Ovary (tissue), 9 donors: ENCODE measurements around the gene PPM1H. TPM values are rescaled to one million over a fixed set of nuclear protein-coding genes. Genes with fewer than 3 reads are reported as not detected.

ENCODE experiments used
- DNase-seq, 5 donors: peaks; one replicate each; pipeline ENCODE4 v3.0.0-alpha.2; 2019 to 2020
- H3K27ac ChIP-seq, 2 donors: fragments of 200-600 bp; one replicate each; pipeline versions ENCODE4 v1.5.1 to v1.8.0; 2019 to 2022
- H3K27me3 ChIP-seq: fragments of 200-600 bp; one replicate; pipeline ENCODE4 v1.8.0; 2022
- H3K36me3 ChIP-seq: fragments of 200-600 bp; sonication (generic); one replicate; pipeline ENCODE4 v1.5.1; 2019
- H3K4me1 ChIP-seq: one replicate; pipeline ENCODE4 v1.8.1; 2013; ENCODE audit warnings: mild to moderate bottlenecking, moderate library complexity; ENCODE audit not compliant: insufficient read depth
- H3K4me3 ChIP-seq: fragments of 200-600 bp; sonication (generic); one replicate; pipeline ENCODE4 v1.5.1; 2017
- H3K9me3 ChIP-seq, 2 donors: fragments of 200-600 bp in 1 of 2; sonication (generic) in 1 of 2; one replicate each; pipeline versions ENCODE4 v1.5.1 to v1.8.1; 2013 to 2019; ENCODE audit warnings: mild to moderate bottlenecking in 1 of 2, moderate library complexity in 1 of 2
- CTCF ChIP-seq, 3 donors: fragments of 450-650 bp in 2 of 3; fragments of 200-600 bp in 1 of 3; IDR thresholded peaks; one replicate each; pipeline versions ENCODE4 v1.5.1 to v1.8.0; 2016 to 2022; ENCODE audit warnings: antibody characterized with exemption in 3 of 3, mild to moderate bottlenecking in 1 of 3
- EP300 ChIP-seq: sonication (generic); formaldehyde crosslinking; IDR thresholded peaks from one replicate; pipeline ENCODE4 v1.6.1; 2017; ENCODE audit warnings: antibody characterized with exemption
- POLR2A ChIP-seq: fragments of 450-650 bp; IDR thresholded peaks from one replicate; pipeline ENCODE4 v1.6.1; 2017; ENCODE audit warnings: antibody characterized with exemption, mild to moderate bottlenecking, moderate library complexity
- WGBS, 3 donors: extraction: QIAGEN DNeasy Blood & Tissue Kit in 1 of 3; methylation state at CpG; one replicate each; pipeline versions ENCODE4 v1.1.5 to v1.1.7; 2013 to 2017; 5-methylcytosine and 5-hydroxymethylcytosine counted together
- intact Hi-C, 4 donors: fragments of 100-400 bp; cut with DNase I; formaldehyde crosslinking; loops; one replicate each; pipeline versions ENCODE4 v1.11.0 to v1.15.1; 2022 to 2023
- polyA plus RNA-seq, 2 donors: library from polyadenylated mRNA; stranded (reverse); fragments of 200-250 nt in 1 of 2; fragments of 350-450 nt in 1 of 2; fragmentation: Illumina TruSeq in 1 of 2; extraction: RNeasy Lipid Tissue Mini Kit (QIAGEN cat#74804) in 1 of 2; gene quantifications; one replicate each; pipeline ENCODE4 v1.2.3, GENCODE V29; 2013 to 2014
- total RNA-seq, 7 donors: library from RNA; depleted of rRNA in 2 of 7; stranded (reverse); fragments of >200 nt in 2 of 7; fragmentation: NEBNext Ultra II Directional in 3 of 7; extraction: Animal tissue kit (Norgen Biotek cat#: 25700) in 3 of 7; gene quantifications; one replicate each; pipeline versions ENCODE4 v1.1.0 to v1.2.4, GENCODE V29; 2016 to 2023
- donor health status: DM: no; HTN: no; CAD: no; lungs with moderate emphysema.
- donor health status: DM: no; HTN: no; CAD: no.
- donor health status: Bipolar disorder and iron deficiency.
- donor health status: DM: yes; HTN: yes; CAD: no.
- donor health status: DM: no; HTN: no; CAD: no.
- donor health status: DM: yes; HTN: yes; CAD: no.

Gene PPM1H
- total and polyA plus RNA-seq, 9 donors = 1.6 to 45.4 (median 12.0) TPM

GRCh38 chr12:62977418-62977817 lies 42.5 kb upstream of the PPM1H start:
- Histone ChIP-seq H3K4me1 (no peaks in the 10 kb centered on the region), H3K9me3 (no peaks in the 10 kb centered on the region), H3K27me3 (no peaks in the 10 kb centered on the region), H3K36me3 (no peaks in the 10 kb centered on the region), H3K27ac (no peak overlapping the region), H3K4me3 (no peak overlapping the region)
- intact Hi-C loops = no loop called here
- DNase-seq = no peak
- TF ChIP-seq CTCF (IDR thresholded peaks at IDR 0.05) = no peak
- TF ChIP-seq POLR2A = no peak
- TF ChIP-seq EP300 = no peak
- WGBS, 3 donors = 72 to 85% (median 80%) methylated on average over 5 of the region's 5 CpGs

- H3K36me3 ChIP-seq = no peaks in the 10 kb centered on the region
- DNase-seq = no peak
- no peaks in the 10 kb centered on the region for H3K9me3 ChIP-seq
- H3K27me3 ChIP-seq = no peaks in the 10 kb centered on the region
- H3K27ac ChIP-seq = no peak overlapping the region
- no peaks in the 10 kb centered on the region for H3K4me1 ChIP-seq
- no peak for TF ChIP-seq CTCF (IDR thresholded peaks at IDR 0.05)
- TF ChIP-seq EP300 = no peak
- TF ChIP-seq POLR2A = no peak
- WGBS, 3 donors = 92 to 94% (median 93%) methylated on average over 4 of the region's 4 CpGs
- intact Hi-C loops = no loop called here
- H3K4me3 ChIP-seq = no peak overlapping the region
Measured at GRCh38 chr12:62976110-62976662, 41.2 kb upstream of the PPM1H start.

DNA sequence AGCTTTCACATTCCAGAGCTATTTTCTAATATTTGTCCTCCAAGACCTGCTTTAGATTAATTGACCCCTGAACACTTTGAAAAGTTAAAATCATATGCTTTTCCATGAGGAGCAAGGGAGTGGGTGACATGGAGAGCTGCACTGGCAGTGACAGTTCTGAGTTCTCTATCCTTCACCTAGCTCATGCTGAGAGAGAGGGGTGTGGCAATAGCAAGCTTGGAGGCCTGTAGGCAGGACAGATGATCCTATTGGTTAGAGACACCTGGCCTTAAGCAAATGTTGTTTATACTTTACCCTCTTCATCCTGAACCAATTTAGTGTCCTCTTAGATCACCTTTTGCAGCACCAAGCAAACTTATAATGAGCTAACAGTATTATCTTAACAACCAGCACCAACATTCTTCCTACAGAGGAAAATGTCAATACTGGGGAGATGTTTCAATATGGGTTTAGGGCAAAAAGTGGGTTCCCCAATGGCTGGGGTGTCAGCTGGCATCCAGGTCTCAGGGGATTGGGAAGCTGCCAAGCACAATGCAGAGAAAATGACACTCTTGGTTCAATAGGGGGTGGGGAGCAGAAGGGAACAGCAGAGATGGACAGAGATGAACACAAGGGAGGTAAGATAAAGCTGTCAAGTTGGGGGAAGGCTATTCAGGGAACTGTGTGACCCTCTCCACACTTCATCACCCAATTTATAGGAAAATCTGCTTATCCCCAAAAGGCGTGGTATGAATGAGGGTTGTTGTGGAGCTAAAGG lies 37.0 kb upstream of the PPM1H start:
- Histone ChIP-seq H3K4me1 (no peaks in the 10 kb centered on the region), H3K27ac (no peak overlapping the region), H3K4me3 (no peak overlapping the region), H3K27me3 (no peaks in the 10 kb centered on the region), H3K36me3 (no peaks in the 10 kb centered on the region), H3K9me3 (no peaks in the 10 kb centered on the region)
- 95 to 100% (median 98%) methylated on average over 1 of the region's 1 CpG for WGBS, 3 donors
- intact Hi-C loops = no loop called here
- DNase-seq = no peak
- TF ChIP-seq POLR2A (no peak), CTCF (IDR thresholded peaks at IDR 0.05) (no peak), EP300 (no peak)

- no peaks in the 10 kb centered on the region for H3K36me3 ChIP-seq
- no peak overlapping the region for H3K27ac ChIP-seq
- intact Hi-C loops = no loop called here
- WGBS, 3 donors = 92 to 94% (median 93%) methylated on average over 7 of the region's 7 CpGs
- H3K9me3 ChIP-seq = no peaks in the 10 kb centered on the region
- no peak overlapping the region for H3K4me3 ChIP-seq
- H3K4me1 ChIP-seq = no peaks in the 10 kb centered on the region
- DNase-seq = no peak
- TF ChIP-seq EP300 (no peak), POLR2A (no peak), CTCF (IDR thresholded peaks at IDR 0.05) (no peak)
- H3K27me3 ChIP-seq = no peaks in the 10 kb centered on the region
Measured at GRCh38 chr12:62969695-62970094, 34.7 kb upstream of the PPM1H start.
